ENCODE data around the gene CATSPERD. TPM values are rescaled to one million over a fixed set of nuclear protein-coding genes. Genes with fewer than 3 reads are reported as not detected.

Gene CATSPERD
- total and polyA plus RNA-seq, 9 of the 15 experiments (the other 6 are each of a cell fraction or from before 2014, with no cell fraction given), result not detected

DNA sequence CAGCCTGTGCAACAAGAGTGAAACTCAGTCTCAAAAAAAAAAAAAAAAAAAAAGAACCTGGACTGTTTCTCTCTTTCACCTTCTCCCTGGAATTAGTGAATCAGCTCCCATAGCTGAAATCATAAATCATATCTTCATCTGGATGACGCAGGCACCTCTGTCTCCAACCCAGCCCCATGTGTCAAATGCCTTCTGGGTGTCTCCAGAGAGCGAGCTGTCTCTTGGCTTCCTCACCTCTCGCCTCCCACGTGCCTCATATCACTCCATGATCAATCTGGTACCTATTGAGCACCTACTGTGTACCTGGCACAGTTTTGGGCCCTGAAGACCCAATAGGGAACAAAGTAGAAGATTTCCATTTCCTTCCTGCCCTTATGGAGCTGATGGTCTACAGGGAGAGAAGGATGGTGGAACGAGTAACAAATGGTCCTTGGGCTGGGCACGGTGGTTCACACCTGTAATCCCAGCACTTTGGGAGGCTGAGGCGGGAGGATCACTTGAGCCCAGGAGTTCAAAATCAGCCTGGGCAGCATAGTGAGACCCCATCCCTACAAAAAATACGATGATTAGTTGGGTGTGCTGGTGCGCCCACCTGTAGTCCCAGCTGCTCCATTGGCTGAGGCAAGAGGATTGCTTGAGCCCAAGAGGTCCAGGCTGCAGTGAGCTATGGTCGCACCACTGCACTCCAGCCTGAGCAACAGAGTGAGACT, 37.1 kb upstream of the CATSPERD start (continued):
- TF ChIP-seq GTF3C2 (IDR thresholded peaks at IDR 0.05; ENCODE audit: borderline replicate concordance, extremely low read depth, insufficient read length) (no peak), ZBTB33 (CRISPR knock-in tag; IDR thresholded peaks at IDR 0.05) (no peak), TARDBP (IDR thresholded peaks at IDR 0.05) (no peak), ZNF24 (IDR thresholded peaks at IDR 0.05) (peak; percentile 48; the same call in 1 of the 2 replicates), CREM (IDR thresholded peaks at IDR 0.05; ENCODE audit: low read depth) (peak; percentile 6; the same call in 1 of the 2 replicates), KDM1A (IDR thresholded peaks at IDR 0.05) (no peak)
- TF ChIP-seq, protein P1, sequence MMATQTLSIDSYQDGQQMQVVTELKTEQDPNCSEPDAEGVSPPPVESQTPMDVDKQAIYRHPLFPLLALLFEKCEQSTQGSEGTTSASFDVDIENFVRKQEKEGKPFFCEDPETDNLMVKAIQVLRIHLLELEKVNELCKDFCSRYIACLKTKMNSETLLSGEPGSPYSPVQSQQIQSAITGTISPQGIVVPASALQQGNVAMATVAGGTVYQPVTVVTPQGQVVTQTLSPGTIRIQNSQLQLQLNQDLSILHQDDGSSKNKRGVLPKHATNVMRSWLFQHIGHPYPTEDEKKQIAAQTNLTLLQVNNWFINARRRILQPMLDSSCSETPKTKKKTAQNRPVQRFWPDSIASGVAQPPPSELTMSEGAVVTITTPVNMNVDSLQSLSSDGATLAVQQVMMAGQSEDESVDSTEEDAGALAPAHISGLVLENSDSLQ (IDR thresholded peaks at IDR 0.05), result peak; percentile 86
- TF ChIP-seq, protein P2, sequence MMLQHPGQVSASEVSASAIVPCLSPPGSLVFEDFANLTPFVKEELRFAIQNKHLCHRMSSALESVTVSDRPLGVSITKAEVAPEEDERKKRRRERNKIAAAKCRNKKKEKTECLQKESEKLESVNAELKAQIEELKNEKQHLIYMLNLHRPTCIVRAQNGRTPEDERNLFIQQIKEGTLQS (IDR thresholded peaks at IDR 0.05), result 0 out of 2 replicates have a peak, but pooled peaks have one; percentile 12
- TF ChIP-seq, protein P2 (CRISPR knock-in tag; conservative IDR thresholded peaks at IDR 0.05), result no peak

All from K562 (cell line).